Left lung (tissue), 10 donors: ENCODE results near the gene WSCD2. TPM values are rescaled to one million over a fixed set of nuclear protein-coding genes. Genes with fewer than 3 reads are reported as not detected.

Experiments used
- ATAC-seq: fragments of 200-7000 bp; cut with Tn5 transposase; one replicate; pipeline ENCODE4 v1.9.1; 2020; ENCODE audit warnings: moderate library complexity
- DNase-seq, 4 donors: peaks; one replicate each; pipeline ENCODE4 v3.0.0-alpha.2; 2013 to 2020
- H3K27ac ChIP-seq, 2 donors: fragments of 200-600 bp; sonication (generic) in 1 of 2; one replicate each; pipeline versions ENCODE4 v1.5.0 to v1.8.0; 2020 to 2021
- H3K27me3 ChIP-seq, 2 donors: fragments of 200-600 bp; sonication (generic) in 1 of 2; one replicate each; pipeline versions ENCODE4 v1.5.0 to v1.8.0; 2020 to 2021
- H3K36me3 ChIP-seq, 2 donors: fragments of 200-600 bp; sonication (generic) in 1 of 2; one replicate each; pipeline versions ENCODE4 v1.5.0 to v1.8.0; 2020 to 2021
- H3K4me1 ChIP-seq, 2 donors: fragments of 200-600 bp; one replicate each; pipeline ENCODE4 v1.8.0; 2021
- H3K4me3 ChIP-seq, 2 donors: fragments of 200-600 bp; sonication (generic) in 1 of 2; one replicate each; pipeline versions ENCODE4 v1.5.0 to v1.8.0; 2020 to 2021; ENCODE audit warnings: mild to moderate bottlenecking in 1 of 2
- H3K9me3 ChIP-seq, 2 donors: fragments of 200-600 bp; sonication (generic) in 1 of 2; one replicate each; pipeline versions ENCODE4 v1.5.0 to v1.8.0; 2020 to 2021
- CTCF ChIP-seq, 2 donors: fragments of 200-600 bp; sonication (generic) in 1 of 2; IDR thresholded peaks; one replicate each; pipeline versions ENCODE4 v1.5.0 to v1.8.0; 2021; ENCODE audit warnings: antibody characterized with exemption in 2 of 2
- intact Hi-C, 2 donors: fragments of 100-400 bp; cut with DNase I; formaldehyde crosslinking; loops; one replicate each; pipeline versions ENCODE4 v1.11.2 to v1.14.2; 2022
- polyA plus RNA-seq, 6 donors: library from polyadenylated mRNA; unstranded; fragments of 120-200 nt; gene quantifications; one replicate each; pipeline ENCODE4 v1.2.1, GENCODE V29; 2013; ENCODE audit not compliant: insufficient read length in 6 of 6
- total RNA-seq, 2 donors: library from RNA; stranded (reverse); fragmentation: NEBNext Ultra II Directional; extraction: Animal tissue kit (Norgen Biotek cat#: 25700); gene quantifications; one replicate each; pipeline ENCODE4 v1.2.1, GENCODE V29; 2021
- donor health status: DM: no; HTN: yes; CAD: no.
- donor health status: DM: no; HTN: no; CAD: no.

The WSCD2 gene
- total and polyA plus RNA-seq, 8 donors, result 0.29 to 1.3 (median 0.47) TPM

GRCh38 chr12:108253540-108253939 is 124.5 kb downstream of the WSCD2 start:
- H3K36me3 ChIP-seq, result no peaks in the 10 kb centered on the region
- DNase-seq, result no peak
- no peaks in the 10 kb centered on the region for H3K4me1 ChIP-seq
- H3K27ac ChIP-seq, result no peak overlapping the region
- intact Hi-C loops, result no loop called here
- H3K9me3 ChIP-seq, result no peaks in the 10 kb centered on the region
- H3K27me3 ChIP-seq, result peaks cover 0 to 13% of the 10 kb centered on the region in 2 donors
- TF ChIP-seq CTCF (IDR thresholded peaks at IDR 0.05), result no peak
- no peak overlapping the region for H3K4me3 ChIP-seq
- ATAC-seq, result no peak

- Histone ChIP-seq H3K4me3 (no peak overlapping the region), H3K27ac (no peak overlapping the region), H3K36me3 (no peaks in the 10 kb centered on the region), H3K9me3 (peaks cover 0 to 1% of the 10 kb centered on the region in 2 donors), H3K27me3 (peaks cover 0 to 13% of the 10 kb centered on the region in 2 donors), H3K4me1 (no peaks in the 10 kb centered on the region)
- no peak for TF ChIP-seq CTCF (IDR thresholded peaks at IDR 0.05)
- intact Hi-C loops, result no loop called here
- DNase-seq (no peak), ATAC-seq (no peak)
Observed at GRCh38 chr12:108254030-108254429, 124.9 kb downstream of the WSCD2 start.

- ATAC-seq, result no peak
- no peak overlapping the region for H3K4me3 ChIP-seq
Observed at GRCh38 chr12:108254517-108255251, 125.6 kb downstream of the WSCD2 start.

GRCh38 chr12:108255252-108255602 is 126.1 kb downstream of the WSCD2 start:
- H3K4me3 ChIP-seq, result no peak overlapping the region
- no peak overlapping the region for H3K27ac ChIP-seq
- intact Hi-C loops, result no loop called here
- no peaks in the 10 kb centered on the region for H3K4me1 ChIP-seq
- H3K36me3 ChIP-seq, result no peaks in the 10 kb centered on the region
- H3K27me3 ChIP-seq, result peaks cover 0 to 13% of the 10 kb centered on the region in 2 donors
- H3K9me3 ChIP-seq, result peaks cover 0 to 13% of the 10 kb centered on the region in 2 donors
- DNase-seq, result no peak
- no peak for TF ChIP-seq CTCF (IDR thresholded peaks at IDR 0.05)
- no peak for ATAC-seq

More at GRCh38 chr12:108254517-108255251, 125.6 kb downstream of the WSCD2 start:
- Histone ChIP-seq H3K36me3 (no peaks in the 10 kb centered on the region), H3K27me3 (peaks cover 0 to 13% of the 10 kb centered on the region in 2 donors), H3K9me3 (peaks cover 0 to 8% of the 10 kb centered on the region in 2 donors), H3K4me1 (no peaks in the 10 kb centered on the region), H3K27ac (no peak overlapping the region)
- intact Hi-C loops, result no loop called here
- DNase-seq, result no peak
- no peak for TF ChIP-seq CTCF (IDR thresholded peaks at IDR 0.05)

- ATAC-seq, result no peak
- intact Hi-C loops, result no loop called here
- DNase-seq, result no peak
- Histone ChIP-seq H3K27ac (no peak overlapping the region), H3K4me3 (no peak overlapping the region), H3K36me3 (no peaks in the 10 kb centered on the region), H3K9me3 (peaks cover 0 to 28% of the 10 kb centered on the region in 2 donors), H3K4me1 (no peaks in the 10 kb centered on the region), H3K27me3 (peaks cover 0 to 13% of the 10 kb centered on the region in 2 donors)
- no peak for TF ChIP-seq CTCF (IDR thresholded peaks at IDR 0.05)
Observed at GRCh38 chr12:108257004-108257403, 127.9 kb downstream of the WSCD2 start.
